HEK293 (cell line): ENCODE results near the gene AP3D1.
A peak's percentile ranks its signal among the peaks of the same experiment; 100 is the strongest.

Experiments used
- ZBTB48 ChIP-seq: fragments of 450-650 bp; formaldehyde crosslinking; IDR thresholded peaks from 2 replicates; pipeline ENCODE4 v1.5.1; 2016; ENCODE audit warnings: missing biosample characterization, missing genetic modification characterization
- ZNF169 ChIP-seq: fragments of 450-650 bp; formaldehyde crosslinking; IDR thresholded peaks from 2 replicates; pipeline ENCODE4 v1.5.1; 2016; ENCODE audit warnings: missing biosample characterization, missing genetic modification characterization
- ZNF274 ChIP-seq, 2 experiments: fragments of 200-500 bp in 1 of 2; fragments of 450-650 bp in 1 of 2; sonication (Bioruptor generic) in 1 of 2; formaldehyde crosslinking in 1 of 2; IDR thresholded peaks; 2 replicates each; pipeline versions ENCODE4 v1.5.1 to v1.6.1; 2014 to 2016; ENCODE audit warnings: borderline replicate concordance in 1 of 2, inconsistent platforms in 1 of 2, low read length in 1 of 2, missing biosample characterization in 1 of 2, missing genetic modification characterization in 1 of 2
- ZNF501 ChIP-seq: fragments of 450-650 bp; formaldehyde crosslinking; IDR thresholded peaks from 2 replicates; pipeline ENCODE4 v1.5.1; 2016; ENCODE audit warnings: missing biosample characterization, missing genetic modification characterization
- ZNF513 ChIP-seq: fragments of 450-650 bp; IDR thresholded peaks from 2 replicates; pipeline ENCODE4 v1.5.1; 2018; ENCODE audit warnings: missing biosample characterization, missing genetic modification characterization
- ZNF514 ChIP-seq: fragments of 450-650 bp; formaldehyde crosslinking; IDR thresholded peaks from 2 replicates; pipeline ENCODE4 v1.5.1; 2016; ENCODE audit warnings: missing biosample characterization, missing genetic modification characterization
- ZNF600 ChIP-seq: fragments of 450-650 bp; formaldehyde crosslinking; IDR thresholded peaks from 2 replicates; pipeline ENCODE4 v1.5.1; 2016; ENCODE audit warnings: missing biosample characterization, missing genetic modification characterization
- TF ChIP-seq, protein P1 (sequence below): fragments of 450-650 bp; formaldehyde crosslinking; IDR thresholded peaks from 2 replicates; pipeline ENCODE4 v1.5.1; 2016; ENCODE audit warnings: missing biosample characterization, missing genetic modification characterization
- TF ChIP-seq, protein P2 (sequence below): fragments of 450-650 bp; formaldehyde crosslinking; IDR thresholded peaks from 2 replicates; pipeline ENCODE4 v1.5.1; 2016; ENCODE audit warnings: missing biosample characterization, missing genetic modification characterization
- TF ChIP-seq, protein P3 (sequence below): fragments of 450-650 bp; formaldehyde crosslinking; IDR thresholded peaks from 2 replicates; pipeline ENCODE4 v1.5.1; 2016; ENCODE audit warnings: missing biosample characterization, missing genetic modification characterization
- TF ChIP-seq, protein P4 (sequence below): fragments of 450-650 bp; formaldehyde crosslinking; IDR thresholded peaks from 2 replicates; pipeline ENCODE4 v1.5.1; 2016; ENCODE audit warnings: missing biosample characterization, missing genetic modification characterization, low read depth

- TF ChIP-seq, protein P1, sequence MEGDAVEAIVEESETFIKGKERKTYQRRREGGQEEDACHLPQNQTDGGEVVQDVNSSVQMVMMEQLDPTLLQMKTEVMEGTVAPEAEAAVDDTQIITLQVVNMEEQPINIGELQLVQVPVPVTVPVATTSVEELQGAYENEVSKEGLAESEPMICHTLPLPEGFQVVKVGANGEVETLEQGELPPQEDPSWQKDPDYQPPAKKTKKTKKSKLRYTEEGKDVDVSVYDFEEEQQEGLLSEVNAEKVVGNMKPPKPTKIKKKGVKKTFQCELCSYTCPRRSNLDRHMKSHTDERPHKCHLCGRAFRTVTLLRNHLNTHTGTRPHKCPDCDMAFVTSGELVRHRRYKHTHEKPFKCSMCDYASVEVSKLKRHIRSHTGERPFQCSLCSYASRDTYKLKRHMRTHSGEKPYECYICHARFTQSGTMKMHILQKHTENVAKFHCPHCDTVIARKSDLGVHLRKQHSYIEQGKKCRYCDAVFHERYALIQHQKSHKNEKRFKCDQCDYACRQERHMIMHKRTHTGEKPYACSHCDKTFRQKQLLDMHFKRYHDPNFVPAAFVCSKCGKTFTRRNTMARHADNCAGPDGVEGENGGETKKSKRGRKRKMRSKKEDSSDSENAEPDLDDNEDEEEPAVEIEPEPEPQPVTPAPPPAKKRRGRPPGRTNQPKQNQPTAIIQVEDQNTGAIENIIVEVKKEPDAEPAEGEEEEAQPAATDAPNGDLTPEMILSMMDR (tag by site-specific recombination): no peak
- TF ChIP-seq ZNF514 (tag by site-specific recombination): no peak
- TF ChIP-seq, protein P2, sequence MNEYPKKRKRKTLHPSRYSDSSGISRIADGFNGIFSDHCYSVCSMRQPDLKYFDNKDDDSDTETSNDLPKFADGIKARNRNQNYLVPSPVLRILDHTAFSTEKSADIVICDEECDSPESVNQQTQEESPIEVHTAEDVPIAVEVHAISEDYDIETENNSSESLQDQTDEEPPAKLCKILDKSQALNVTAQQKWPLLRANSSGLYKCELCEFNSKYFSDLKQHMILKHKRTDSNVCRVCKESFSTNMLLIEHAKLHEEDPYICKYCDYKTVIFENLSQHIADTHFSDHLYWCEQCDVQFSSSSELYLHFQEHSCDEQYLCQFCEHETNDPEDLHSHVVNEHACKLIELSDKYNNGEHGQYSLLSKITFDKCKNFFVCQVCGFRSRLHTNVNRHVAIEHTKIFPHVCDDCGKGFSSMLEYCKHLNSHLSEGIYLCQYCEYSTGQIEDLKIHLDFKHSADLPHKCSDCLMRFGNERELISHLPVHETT (tag by site-specific recombination): no peak
- TF ChIP-seq ZNF600 (tag by site-specific recombination): 0 out of 2 replicates have a peak, but pooled peaks have one; percentile 5
- TF ChIP-seq, protein P3, sequence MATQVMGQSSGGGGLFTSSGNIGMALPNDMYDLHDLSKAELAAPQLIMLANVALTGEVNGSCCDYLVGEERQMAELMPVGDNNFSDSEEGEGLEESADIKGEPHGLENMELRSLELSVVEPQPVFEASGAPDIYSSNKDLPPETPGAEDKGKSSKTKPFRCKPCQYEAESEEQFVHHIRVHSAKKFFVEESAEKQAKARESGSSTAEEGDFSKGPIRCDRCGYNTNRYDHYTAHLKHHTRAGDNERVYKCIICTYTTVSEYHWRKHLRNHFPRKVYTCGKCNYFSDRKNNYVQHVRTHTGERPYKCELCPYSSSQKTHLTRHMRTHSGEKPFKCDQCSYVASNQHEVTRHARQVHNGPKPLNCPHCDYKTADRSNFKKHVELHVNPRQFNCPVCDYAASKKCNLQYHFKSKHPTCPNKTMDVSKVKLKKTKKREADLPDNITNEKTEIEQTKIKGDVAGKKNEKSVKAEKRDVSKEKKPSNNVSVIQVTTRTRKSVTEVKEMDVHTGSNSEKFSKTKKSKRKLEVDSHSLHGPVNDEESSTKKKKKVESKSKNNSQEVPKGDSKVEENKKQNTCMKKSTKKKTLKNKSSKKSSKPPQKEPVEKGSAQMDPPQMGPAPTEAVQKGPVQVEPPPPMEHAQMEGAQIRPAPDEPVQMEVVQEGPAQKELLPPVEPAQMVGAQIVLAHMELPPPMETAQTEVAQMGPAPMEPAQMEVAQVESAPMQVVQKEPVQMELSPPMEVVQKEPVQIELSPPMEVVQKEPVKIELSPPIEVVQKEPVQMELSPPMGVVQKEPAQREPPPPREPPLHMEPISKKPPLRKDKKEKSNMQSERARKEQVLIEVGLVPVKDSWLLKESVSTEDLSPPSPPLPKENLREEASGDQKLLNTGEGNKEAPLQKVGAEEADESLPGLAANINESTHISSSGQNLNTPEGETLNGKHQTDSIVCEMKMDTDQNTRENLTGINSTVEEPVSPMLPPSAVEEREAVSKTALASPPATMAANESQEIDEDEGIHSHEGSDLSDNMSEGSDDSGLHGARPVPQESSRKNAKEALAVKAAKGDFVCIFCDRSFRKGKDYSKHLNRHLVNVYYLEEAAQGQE (tag by site-specific recombination): no peak
- no peak for TF ChIP-seq ZNF274 (IDR thresholded peaks at IDR 0.05; ENCODE audit: low read length)
- no peak for TF ChIP-seq ZNF274 (tag by site-specific recombination; IDR thresholded peaks at IDR 0.05; ENCODE audit: borderline replicate concordance)
- no peak for TF ChIP-seq ZNF501 (tag by site-specific recombination)
- no peak for TF ChIP-seq ZNF513 (tag by site-specific recombination)
- TF ChIP-seq, protein P4, sequence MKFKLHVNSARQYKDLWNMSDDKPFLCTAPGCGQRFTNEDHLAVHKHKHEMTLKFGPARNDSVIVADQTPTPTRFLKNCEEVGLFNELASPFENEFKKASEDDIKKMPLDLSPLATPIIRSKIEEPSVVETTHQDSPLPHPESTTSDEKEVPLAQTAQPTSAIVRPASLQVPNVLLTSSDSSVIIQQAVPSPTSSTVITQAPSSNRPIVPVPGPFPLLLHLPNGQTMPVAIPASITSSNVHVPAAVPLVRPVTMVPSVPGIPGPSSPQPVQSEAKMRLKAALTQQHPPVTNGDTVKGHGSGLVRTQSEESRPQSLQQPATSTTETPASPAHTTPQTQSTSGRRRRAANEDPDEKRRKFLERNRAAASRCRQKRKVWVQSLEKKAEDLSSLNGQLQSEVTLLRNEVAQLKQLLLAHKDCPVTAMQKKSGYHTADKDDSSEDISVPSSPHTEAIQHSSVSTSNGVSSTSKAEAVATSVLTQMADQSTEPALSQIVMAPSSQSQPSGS: no peak
- TF ChIP-seq ZNF169 (tag by site-specific recombination): no peak
- no peak for TF ChIP-seq ZBTB48 (tag by site-specific recombination)
These were observed 37.1 kb downstream of the AP3D1 start for GRCh38 chr19:2114218-2114617.
